Fibroblast of lung (primary cell): ENCODE data around the gene SPINT2. TPM values are rescaled to one million over a fixed set of nuclear protein-coding genes. Genes with fewer than 3 reads are reported as not detected.

Source experiments
- DNase-seq, 2 donors: peaks; one replicate each; pipeline versions ENCODE4 v3.0.0 to v3.0.0-alpha.2; 2010; ENCODE audit warnings: low read depth in 2 of 2
- H2AFZ ChIP-seq: 2 replicates; pipeline ENCODE4 v1.5.1; 2012; ENCODE audit warnings: low read length, control low read depth, inconsistent platforms
- H3K27ac ChIP-seq: 2 replicates; pipeline ENCODE4 v1.5.1; 2011; ENCODE audit warnings: low read length, control low read depth; ENCODE audit not compliant: insufficient read depth
- H3K27me3 ChIP-seq: 2 replicates; pipeline ENCODE4 v1.5.1; 2011; ENCODE audit warnings: mild to moderate bottlenecking, low read length; ENCODE audit not compliant: control insufficient read depth, insufficient read depth
- H3K36me3 ChIP-seq: 2 replicates; pipeline ENCODE4 v1.5.1; 2011; ENCODE audit warnings: low read length; ENCODE audit not compliant: control insufficient read depth, insufficient read depth
- H3K4me1 ChIP-seq: 2 replicates; pipeline ENCODE4 v1.5.1; 2011; ENCODE audit warnings: low read length; ENCODE audit not compliant: control insufficient read depth, insufficient read depth; ENCODE audit errors: extremely low read depth
- H3K4me2 ChIP-seq: 2 replicates; pipeline ENCODE4 v1.5.1; 2011; ENCODE audit warnings: low read length, control low read depth; ENCODE audit not compliant: insufficient read depth; ENCODE audit errors: extremely low read depth
- H3K4me3 ChIP-seq, 4 experiments: fragments of 200-600 bp in 1 of 4; sonication (generic) in 1 of 4; replicated peaks in 1 of 4; 2 replicates each; pipeline ENCODE4 v1.5.1; 2011 to 2016; ENCODE audit warnings: low read length in 4 of 4, low read depth in 3 of 4, mild to moderate bottlenecking in 3 of 4, control low read depth in 2 of 4, inconsistent platforms in 1 of 4, mixed read lengths in 1 of 4; ENCODE audit not compliant: insufficient read depth in 1 of 4; ENCODE audit errors: control extremely low read depth in 1 of 4
- H3K79me2 ChIP-seq: 2 replicates; pipeline ENCODE4 v1.5.1; 2012; ENCODE audit warnings: mild to moderate bottlenecking, low read length, inconsistent platforms; ENCODE audit not compliant: control insufficient read depth, insufficient read depth
- H3K9ac ChIP-seq: 2 replicates; pipeline ENCODE4 v1.5.1; 2011; ENCODE audit warnings: mild to moderate bottlenecking, low read length, control low read depth; ENCODE audit not compliant: insufficient read depth
- H3K9me3 ChIP-seq: 2 replicates; pipeline ENCODE4 v1.5.1; 2012; ENCODE audit warnings: low read depth, low read length; ENCODE audit not compliant: control insufficient read depth, insufficient read depth
- H4K20me1 ChIP-seq: 2 replicates; pipeline ENCODE4 v1.5.1; 2011; ENCODE audit warnings: low read length; ENCODE audit not compliant: control insufficient read depth, insufficient read depth; ENCODE audit errors: extremely low read depth
- CTCF ChIP-seq, 2 donors: IDR thresholded peaks in 1 of 2; conservative IDR thresholded peaks in 1 of 2; 1 replicate in 1 of 2; 2 replicates in 1 of 2; pipeline ENCODE4 v1.5.1; 2011 to 2012; ENCODE audit warnings: low read length in 2 of 2, control low read depth in 1 of 2, inconsistent platforms in 1 of 2, low read depth in 1 of 2, mild to moderate bottlenecking in 1 of 2
- EZH2 ChIP-seq: IDR thresholded peaks from 2 replicates; pipeline ENCODE4 v1.5.1; 2012; ENCODE audit warnings: low read length, control low read depth, mild to moderate bottlenecking; ENCODE audit errors: missing control alignments
- polyA plus RNA-seq, 2 donors: library from polyadenylated mRNA; depleted of rRNA in 1 of 2; stranded (reverse) in 1 of 2; unstranded in 1 of 2; fragments of >200 nt; gene quantifications; 2 replicates each; pipeline ENCODE4 v1.2.1, GENCODE V29; 2011 to 2012; ENCODE audit warnings: missing spikeins in 1 of 2
- total RNA-seq: library from RNA; depleted of rRNA; stranded (reverse); fragments of >200 nt; gene quantifications from 2 replicates; pipeline ENCODE4 v1.2.1, GENCODE V29; 2014

SPINT2 gene
- total and polyA plus RNA-seq, 2 donors (not counting 1 experiment from before 2014, with no cell fraction given) = 4.5 to 4.6 TPM

GRCh38 chr19:38307597-38307996 lies 43.2 kb downstream of the SPINT2 start:
- H3K4me3 ChIP-seq = no peak overlapping the region
- no peak overlapping the region for H3K4me2 ChIP-seq
- H3K9ac ChIP-seq = no peak overlapping the region
- no peaks in the 10 kb centered on the region for H3K27me3 ChIP-seq
- no peaks in the 10 kb centered on the region for H3K4me1 ChIP-seq
- peaks cover 9% of the 10 kb centered on the region for H3K79me2 ChIP-seq
- no peaks in the 10 kb centered on the region for H4K20me1 ChIP-seq
- H3K36me3 ChIP-seq = peaks cover 21% of the 10 kb centered on the region
- no peak overlapping the region for H2AFZ ChIP-seq
- H3K27ac ChIP-seq = no peak overlapping the region
- TF ChIP-seq EZH2 (no peak), CTCF (conservative IDR thresholded peaks at IDR 0.05 in 1 of 2, IDR thresholded peaks at IDR 0.05 in 1 of 2; ENCODE audit: low read depth in 1 of 2, low read length in 2 of 2) (no peak)
- no peaks in the 10 kb centered on the region for H3K9me3 ChIP-seq
- DNase-seq = no peak

- no peak for TF ChIP-seq EZH2
- no peaks in the 10 kb centered on the region for H3K27me3 ChIP-seq
These were observed 43.8 kb downstream of the SPINT2 start for GRCh38 chr19:38308006-38308766.

GRCh38 chr19:38308926-38309614 lies 44.7 kb downstream of the SPINT2 start:
- no peak overlapping the region for H3K4me3 ChIP-seq
- no peak overlapping the region for H2AFZ ChIP-seq
- H3K27me3 ChIP-seq = no peaks in the 10 kb centered on the region
- H3K79me2 ChIP-seq = peaks cover 13% of the 10 kb centered on the region
- H3K4me1 ChIP-seq = no peaks in the 10 kb centered on the region
- TF ChIP-seq EZH2 (no peak), CTCF (conservative IDR thresholded peaks at IDR 0.05 in 1 of 2, IDR thresholded peaks at IDR 0.05 in 1 of 2; ENCODE audit: low read depth in 1 of 2, low read length in 2 of 2) (no peak)
- DNase-seq = no peak
- no peak overlapping the region for H3K4me2 ChIP-seq
- no peaks in the 10 kb centered on the region for H3K9me3 ChIP-seq
- H3K9ac ChIP-seq = no peak overlapping the region
- H4K20me1 ChIP-seq = no peaks in the 10 kb centered on the region
- peaks cover 21% of the 10 kb centered on the region for H3K36me3 ChIP-seq
- H3K27ac ChIP-seq = no peak overlapping the region

More at GRCh38 chr19:38308006-38308766, 43.8 kb downstream of the SPINT2 start:
- H3K9ac ChIP-seq = no peak overlapping the region
- H4K20me1 ChIP-seq = no peaks in the 10 kb centered on the region
- no peak overlapping the region for H3K27ac ChIP-seq
- DNase-seq = no peak
- H3K36me3 ChIP-seq = peaks cover 21% of the 10 kb centered on the region
- H3K4me2 ChIP-seq = no peak overlapping the region
- no peak overlapping the region for H2AFZ ChIP-seq
- H3K9me3 ChIP-seq = no peaks in the 10 kb centered on the region
- H3K4me3 ChIP-seq = no peak overlapping the region
- H3K79me2 ChIP-seq = peaks cover 11% of the 10 kb centered on the region
- H3K4me1 ChIP-seq = no peaks in the 10 kb centered on the region
